Osteoblast (primary cell): ENCODE results near the gene FAU. TPM values are rescaled to one million over a fixed set of nuclear protein-coding genes. Genes with fewer than 3 reads are reported as not detected.

Experiments
- DNase-seq: peaks from one replicate; pipeline ENCODE4 v3.0.0; 2011; ENCODE audit warnings: low spot score, mixed read lengths; ENCODE audit not compliant: insufficient read length; ENCODE audit errors: missing footprints
- H2AFZ ChIP-seq: 2 replicates; pipeline ENCODE4 v1.6.0; 2011; ENCODE audit warnings: mild to moderate bottlenecking, low read length
- H3K27ac ChIP-seq: 2 replicates; pipeline ENCODE4 v1.5.1; 2011; ENCODE audit warnings: mild to moderate bottlenecking, low read depth, low read length, moderate library complexity
- H3K27me3 ChIP-seq: 2 replicates; pipeline ENCODE4 v1.6.0; 2012; ENCODE audit warnings: mild to moderate bottlenecking, control low read depth, inconsistent platforms, low read length, moderate library complexity; ENCODE audit not compliant: insufficient read depth
- H3K36me3 ChIP-seq: 2 replicates; pipeline ENCODE4 v1.5.1; 2011; ENCODE audit warnings: mild to moderate bottlenecking, low read length, control low read depth, moderate library complexity; ENCODE audit not compliant: insufficient read depth
- H3K4me1 ChIP-seq: 2 replicates; pipeline ENCODE4 v1.5.1; 2011; ENCODE audit warnings: mild to moderate bottlenecking, low read length, control low read depth, moderate library complexity; ENCODE audit not compliant: insufficient read depth
- H3K4me2 ChIP-seq: 2 replicates; pipeline ENCODE4 v1.6.0; 2011; ENCODE audit warnings: mild to moderate bottlenecking, low read length; ENCODE audit not compliant: insufficient read depth
- H3K4me3 ChIP-seq: fragments of 200-600 bp; sonication (generic); 3 replicates; pipeline ENCODE4 v1.5.1; 2012; ENCODE audit warnings: mild to moderate bottlenecking, low read length, inconsistent platforms; ENCODE audit not compliant: insufficient read depth
- H3K79me2 ChIP-seq: 2 replicates; pipeline ENCODE4 v1.6.0; 2012; ENCODE audit warnings: mild to moderate bottlenecking, low read length, control low read depth, inconsistent platforms; ENCODE audit not compliant: insufficient read depth
- H3K9me3 ChIP-seq: 2 replicates; pipeline ENCODE4 v1.5.1; 2011; ENCODE audit warnings: low read depth, low read length, control low read depth
- H4K20me1 ChIP-seq: 2 replicates; pipeline ENCODE4 v1.6.0; 2012; ENCODE audit warnings: mild to moderate bottlenecking, low read length, control low read depth; ENCODE audit not compliant: insufficient read depth
- CTCF ChIP-seq: IDR thresholded peaks from 2 replicates; pipeline ENCODE4 v1.5.1; 2011; ENCODE audit warnings: mild to moderate bottlenecking, low read depth, low read length, moderate library complexity; ENCODE audit errors: extremely low read depth
- total RNA-seq: library from RNA; depleted of rRNA; stranded (reverse); fragments of >200 nt; gene quantifications from 2 replicates; pipeline ENCODE4 v1.2.3, GENCODE V29; 2012

Gene FAU
- total RNA-seq, 1 donor = 118 TPM

DNA sequence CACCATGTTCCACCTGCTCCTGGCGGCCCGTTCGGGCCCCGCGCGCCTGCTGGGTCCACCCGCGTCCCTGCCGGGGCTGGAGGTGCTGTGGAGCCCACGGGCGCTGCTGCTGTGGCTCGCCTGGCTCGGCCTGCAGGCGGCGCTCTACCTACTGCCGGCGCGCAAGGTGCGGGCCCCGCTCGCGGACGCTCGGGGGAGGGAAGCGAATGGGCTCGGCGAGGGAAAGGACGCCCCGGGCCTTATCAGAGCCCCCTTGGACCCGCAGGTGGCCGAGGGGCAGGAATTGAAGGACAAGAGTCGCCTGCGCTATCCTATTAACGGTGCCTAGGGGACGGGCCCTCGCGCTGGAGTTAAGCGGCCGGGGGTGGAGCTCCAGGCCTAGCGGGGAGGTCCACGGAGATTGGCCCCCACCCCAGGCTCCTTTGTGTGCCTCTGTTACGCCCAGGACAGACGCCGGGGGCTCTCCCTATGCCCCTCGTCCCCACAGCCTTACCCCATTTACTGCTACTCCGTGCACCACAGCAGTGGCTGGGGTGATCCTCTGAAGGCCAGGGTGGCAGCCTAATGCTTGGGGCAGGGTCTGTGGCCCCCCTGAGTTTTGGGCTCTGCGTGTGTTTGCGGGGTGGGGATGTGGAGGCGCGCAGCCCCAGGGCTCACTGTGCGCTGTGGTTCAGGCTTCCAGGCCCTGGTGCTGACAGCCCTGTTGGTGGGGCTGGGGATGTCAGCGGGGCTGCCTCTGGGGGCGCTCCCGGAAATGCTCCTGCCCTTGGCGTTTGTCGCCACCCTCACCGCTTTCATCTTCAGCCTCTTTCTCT lies 9.2 kb downstream of the FAU start:
- peak; percentile 96 for DNase-seq

DNA sequence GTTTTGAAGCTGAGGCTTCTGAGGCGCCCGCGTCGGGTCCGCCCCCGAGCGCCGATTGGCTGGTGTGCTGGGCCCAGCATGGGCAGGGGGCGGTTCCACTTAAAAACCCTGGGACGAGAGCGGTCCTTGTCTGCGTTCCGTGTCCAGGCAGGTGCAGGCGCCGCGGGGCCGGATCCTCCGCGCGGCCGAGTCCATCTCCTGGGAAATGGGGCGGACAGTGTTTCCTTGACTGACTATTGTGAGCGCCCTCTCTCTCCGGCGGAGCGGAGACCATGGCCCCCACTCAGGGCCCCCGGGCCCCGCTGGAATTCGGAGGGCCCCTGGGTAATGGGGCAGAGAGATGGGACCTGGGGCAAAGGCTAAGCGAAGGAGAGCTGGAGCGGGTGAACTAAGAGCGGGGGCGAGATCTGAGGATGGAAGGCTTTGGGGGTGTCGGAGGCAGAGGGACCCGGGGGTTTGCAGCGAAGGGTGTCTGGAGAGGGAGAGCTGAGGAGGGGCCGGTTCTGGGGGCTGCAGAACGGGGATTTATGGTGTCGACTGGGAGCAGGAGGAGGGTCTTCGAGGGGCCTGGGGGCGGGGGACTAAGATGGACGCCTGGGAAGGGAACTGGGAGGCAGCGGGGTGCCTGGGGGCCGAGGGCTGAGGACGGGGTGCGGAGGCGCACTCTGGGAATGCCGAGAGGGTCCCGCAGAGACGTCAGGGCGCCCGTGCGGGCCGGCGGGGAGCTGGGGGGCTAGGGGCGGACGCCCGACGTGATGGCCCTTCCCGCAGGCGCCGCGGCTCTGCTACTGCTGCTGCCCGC lies 10.0 kb downstream of the FAU start, which contains the start of gene TM7SF2:
TSS of gene TM7SF2 (plus strand) at position 129 of the 802 bp plus-strand sequence. CDS start at position 273, 144 bp downstream.
- H3K36me3 ChIP-seq = peaks cover 10% of the 10 kb centered on the region
- TF ChIP-seq CTCF = no peak

More for the DNA sequence above, 9.2 kb downstream of the FAU start:
- Histone ChIP-seq H3K79me2 (peaks cover 19% of the 10 kb centered on the region), H3K9me3 (no peaks in the 10 kb centered on the region), H3K36me3 (peaks cover 8% of the 10 kb centered on the region), H3K27me3 (no peaks in the 10 kb centered on the region), H4K20me1 (peaks cover 22% of the 10 kb centered on the region), H3K27ac (no peak overlapping the region), H3K4me1 (peaks cover 27% of the 10 kb centered on the region), H2AFZ (peak overlapping the region; percentile 27), H3K4me3 (peak overlapping the region; percentile 67), H3K4me2 (peak overlapping the region; percentile 92)
- peak; percentile 66 for TF ChIP-seq CTCF

GRCh38 chr11:65111159-65111743 lies 10.7 kb downstream of the FAU start:
- peaks cover 14% of the 10 kb centered on the region for H3K79me2 ChIP-seq
- peaks cover 18% of the 10 kb centered on the region for H4K20me1 ChIP-seq
- no peak for DNase-seq
- H3K4me3 ChIP-seq = peak overlapping the region; percentile 67
- peaks cover 18% of the 10 kb centered on the region for H3K4me1 ChIP-seq
- no peak overlapping the region for H2AFZ ChIP-seq
- no peak overlapping the region for H3K27ac ChIP-seq
- TF ChIP-seq CTCF = no peak
- H3K4me2 ChIP-seq = peak overlapping the region; percentile 92
- peaks cover 11% of the 10 kb centered on the region for H3K36me3 ChIP-seq
- no peaks in the 10 kb centered on the region for H3K27me3 ChIP-seq
- no peaks in the 10 kb centered on the region for H3K9me3 ChIP-seq

More for the DNA sequence above, 10.0 kb downstream of the FAU start, which contains the start of gene TM7SF2:
- H3K4me1 ChIP-seq = peaks cover 23% of the 10 kb centered on the region
- peak within 1 kb of the TSS; percentile 92 for H3K4me2 ChIP-seq
- no peak within 1 kb of the TSS for H3K27ac ChIP-seq
- peaks cover 19% of the 10 kb centered on the region for H3K79me2 ChIP-seq
- no peaks in the 10 kb centered on the region for H3K9me3 ChIP-seq
- H2AFZ ChIP-seq = peak within 1 kb of the TSS; percentile 27
- H4K20me1 ChIP-seq = peaks cover 22% of the 10 kb centered on the region
- H3K27me3 ChIP-seq = no peaks in the 10 kb centered on the region
- peak; percentile 100 for DNase-seq
- peak within 1 kb of the TSS; percentile 67 for H3K4me3 ChIP-seq
